ENCODE measurements around the gene NDOR1.

The NDOR1 gene

DNA sequence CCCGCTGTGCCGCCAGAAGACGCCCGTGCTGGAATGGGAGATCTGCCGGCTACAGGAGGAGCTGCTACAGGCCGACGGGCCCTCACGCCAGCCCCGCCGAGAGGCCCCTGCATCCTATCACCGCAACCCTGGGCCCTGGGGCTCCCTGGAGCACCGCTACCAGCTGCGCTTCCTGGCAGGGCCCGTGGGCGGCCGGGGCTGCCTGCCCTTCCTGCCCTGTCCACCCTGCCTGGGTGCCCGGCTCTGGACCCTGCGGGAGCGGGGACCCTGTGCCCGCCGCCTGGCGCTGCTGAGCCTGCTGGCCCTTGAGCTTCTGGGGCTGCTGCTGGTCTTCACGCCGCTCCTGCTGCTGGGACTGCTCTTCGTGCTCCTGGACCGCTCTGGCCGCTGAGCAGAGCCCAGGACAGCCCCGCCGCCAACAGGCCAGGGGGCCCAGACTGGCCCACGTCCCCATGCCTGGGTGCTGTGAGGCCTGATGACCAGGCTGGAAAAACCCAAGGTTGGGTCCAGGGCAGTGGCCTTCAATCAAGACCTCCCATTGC, 12.8 kb downstream of the NDOR1 start:
- H3K23ac ChIP-seq (ENCODE audit: low read length) = no peak overlapping the region
- H3K79me2 ChIP-seq (ENCODE audit: control insufficient read depth, insufficient read depth, low read length) = no peaks in the 10 kb centered on the region
- DNase-seq = no peak
- no peak overlapping the region for H3K18ac ChIP-seq (ENCODE audit: low read length)
- peaks cover 1% of the 10 kb centered on the region for H3K36me3 ChIP-seq (ENCODE audit: control insufficient read depth, insufficient read depth, low read length)
- H3K79me1 ChIP-seq (ENCODE audit: low read length) = no peaks in the 10 kb centered on the region
- H4K8ac ChIP-seq (ENCODE audit: low read depth, low read length) = no peak overlapping the region
- H3K9ac ChIP-seq (ENCODE audit: low read length) = peak overlapping the region; percentile 29
- peaks cover 5% of the 10 kb centered on the region for H3K4me1 ChIP-seq (ENCODE audit: control insufficient read depth, low read depth, low read length)
- H3K4ac ChIP-seq (ENCODE audit: low read depth, low read length) = no peak overlapping the region
- no peak overlapping the region for H2BK120ac ChIP-seq (ENCODE audit: low read depth, low read length)
- WGBS (ENCODE audit: extremely low coverage, insufficient coverage, low lambda C conversion rate) = no CpG with 5 or more reads among the region's 30 CpGs
- no peak overlapping the region for H3K4me2 ChIP-seq (ENCODE audit: low read length)
- H3K27me3 ChIP-seq (ENCODE audit: insufficient read depth, low read length, poor library complexity) = peaks cover 2% of the 10 kb centered on the region
- no peak overlapping the region for H4K5ac ChIP-seq (ENCODE audit: low read length)
- H3K56ac ChIP-seq (ENCODE audit: low read length) = peak overlapping the region; percentile 64
- H3K27ac ChIP-seq (ENCODE audit: low read depth, low read length) = no peak overlapping the region
- no peak overlapping the region for H3K4me3 ChIP-seq (ENCODE audit: low read length)
- H2BK15ac ChIP-seq (replicated peaks; ENCODE audit: low read depth) = no peak overlapping the region
- H2AK5ac ChIP-seq (ENCODE audit: low read length) = no peak overlapping the region
- peak overlapping the region; percentile 50 for H2BK5ac ChIP-seq (ENCODE audit: low read length)

DNA sequence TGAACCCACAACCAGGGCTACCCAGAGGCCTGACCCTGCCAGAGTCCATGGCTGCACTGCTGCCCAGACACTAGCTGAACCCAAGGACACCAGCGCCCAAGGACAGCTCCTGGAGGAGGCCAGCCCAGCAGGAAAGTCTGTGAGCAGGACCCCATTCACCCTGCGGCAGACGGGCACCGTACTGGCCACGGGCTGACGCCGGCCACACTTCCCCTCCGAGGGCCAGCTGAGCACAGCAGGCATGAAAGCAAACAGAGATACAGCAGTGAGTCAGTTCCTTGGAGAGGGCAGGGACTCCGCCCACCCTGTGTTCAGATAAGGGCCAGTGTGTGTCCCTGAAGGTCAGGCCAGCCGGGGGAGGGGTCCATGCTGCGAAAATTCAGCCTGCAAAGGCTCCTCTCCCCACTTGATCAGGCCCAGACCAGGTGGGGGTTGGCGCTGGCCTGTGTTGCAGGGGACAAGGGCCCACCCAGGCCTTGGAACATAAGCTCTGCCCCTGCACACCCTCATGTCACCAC, 13.3 kb downstream of the NDOR1 start:
- Histone ChIP-seq H2BK5ac (ENCODE audit: low read length) (peak overlapping the region; percentile 50), H2AK5ac (ENCODE audit: low read length) (no peak overlapping the region), H3K4me1 (ENCODE audit: control insufficient read depth, low read depth, low read length) (peaks cover 5% of the 10 kb centered on the region), H3K27me3 (ENCODE audit: insufficient read depth, low read length, poor library complexity) (peaks cover 2% of the 10 kb centered on the region), H2BK15ac (replicated peaks; ENCODE audit: low read depth) (no peak overlapping the region), H4K5ac (ENCODE audit: low read length) (no peak overlapping the region), H4K8ac (ENCODE audit: low read depth, low read length) (no peak overlapping the region), H3K23ac (ENCODE audit: low read length) (no peak overlapping the region), H3K4me3 (ENCODE audit: low read length) (no peak overlapping the region), H3K4ac (ENCODE audit: low read depth, low read length) (no peak overlapping the region), H3K27ac (ENCODE audit: low read depth, low read length) (no peak overlapping the region), H3K36me3 (ENCODE audit: control insufficient read depth, insufficient read depth, low read length) (peaks cover 1% of the 10 kb centered on the region), H3K18ac (ENCODE audit: low read length) (no peak overlapping the region), H3K9ac (ENCODE audit: low read length) (peak overlapping the region; percentile 29), H3K79me1 (ENCODE audit: low read length) (no peaks in the 10 kb centered on the region), H3K4me2 (ENCODE audit: low read length) (no peak overlapping the region), H3K56ac (ENCODE audit: low read length) (peak overlapping the region; percentile 67), H3K79me2 (ENCODE audit: control insufficient read depth, insufficient read depth, low read length) (no peaks in the 10 kb centered on the region), H2BK120ac (ENCODE audit: low read depth, low read length) (no peak overlapping the region)
- DNase-seq = peak; percentile 78
- no CpG with 5 or more reads among the region's 12 CpGs for WGBS (ENCODE audit: extremely low coverage, insufficient coverage, low lambda C conversion rate)

DNA sequence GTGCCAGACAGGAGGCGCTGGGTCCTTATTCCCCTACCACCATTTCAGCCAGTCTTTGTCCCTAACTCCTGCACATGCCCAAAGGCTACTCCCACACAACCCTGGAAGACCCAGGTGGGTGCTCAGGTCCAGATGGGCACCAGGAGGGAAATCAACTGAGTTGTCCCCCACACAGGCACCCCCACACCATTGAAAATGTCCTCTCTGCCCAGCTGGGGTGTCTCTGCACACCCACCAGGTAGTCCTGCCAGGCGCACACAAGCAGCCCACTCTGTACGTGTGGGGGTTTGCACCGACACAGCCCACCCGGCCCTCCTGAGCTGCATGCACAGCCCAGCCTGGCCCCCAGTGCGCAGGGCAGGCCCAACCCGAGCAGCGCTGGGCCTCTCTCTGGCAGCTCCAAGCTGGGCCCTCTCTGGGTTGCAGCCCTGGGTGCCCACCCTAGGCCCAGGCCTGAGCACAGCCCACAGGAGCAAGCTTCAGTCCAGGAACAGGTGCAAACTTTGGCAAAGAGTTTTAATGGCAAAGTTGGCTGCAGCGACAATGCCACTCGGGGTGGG, 14.3 kb downstream of the NDOR1 start:
- no peak overlapping the region for H3K27ac ChIP-seq (ENCODE audit: low read depth, low read length)
- no peak overlapping the region for H3K4ac ChIP-seq (ENCODE audit: low read depth, low read length)
- H3K36me3 ChIP-seq (ENCODE audit: control insufficient read depth, insufficient read depth, low read length) = peaks cover 1% of the 10 kb centered on the region
- H3K56ac ChIP-seq (ENCODE audit: low read length) = no peak overlapping the region
- H3K23ac ChIP-seq (ENCODE audit: low read length) = no peak overlapping the region
- peaks cover 5% of the 10 kb centered on the region for H3K4me1 ChIP-seq (ENCODE audit: control insufficient read depth, low read depth, low read length)
- H2BK120ac ChIP-seq (ENCODE audit: low read depth, low read length) = no peak overlapping the region
- no peak overlapping the region for H3K9ac ChIP-seq (ENCODE audit: low read length)
- no peaks in the 10 kb centered on the region for H3K79me2 ChIP-seq (ENCODE audit: control insufficient read depth, insufficient read depth, low read length)
- H4K5ac ChIP-seq (ENCODE audit: low read length) = no peak overlapping the region
- H4K8ac ChIP-seq (ENCODE audit: low read depth, low read length) = no peak overlapping the region
- no peak overlapping the region for H2BK5ac ChIP-seq (ENCODE audit: low read length)
- H3K79me1 ChIP-seq (ENCODE audit: low read length) = no peaks in the 10 kb centered on the region
- no peak overlapping the region for H3K4me2 ChIP-seq (ENCODE audit: low read length)
- H3K18ac ChIP-seq (ENCODE audit: low read length) = no peak overlapping the region
- no peak overlapping the region for H2BK15ac ChIP-seq (replicated peaks; ENCODE audit: low read depth)
- no peak for DNase-seq
- peaks cover 2% of the 10 kb centered on the region for H3K27me3 ChIP-seq (ENCODE audit: insufficient read depth, low read length, poor library complexity)
- no peak overlapping the region for H2AK5ac ChIP-seq (ENCODE audit: low read length)
- H3K4me3 ChIP-seq (ENCODE audit: low read length) = no peak overlapping the region
- no CpG with 5 or more reads among the region's 10 CpGs for WGBS (ENCODE audit: extremely low coverage, insufficient coverage, low lambda C conversion rate)

DNA sequence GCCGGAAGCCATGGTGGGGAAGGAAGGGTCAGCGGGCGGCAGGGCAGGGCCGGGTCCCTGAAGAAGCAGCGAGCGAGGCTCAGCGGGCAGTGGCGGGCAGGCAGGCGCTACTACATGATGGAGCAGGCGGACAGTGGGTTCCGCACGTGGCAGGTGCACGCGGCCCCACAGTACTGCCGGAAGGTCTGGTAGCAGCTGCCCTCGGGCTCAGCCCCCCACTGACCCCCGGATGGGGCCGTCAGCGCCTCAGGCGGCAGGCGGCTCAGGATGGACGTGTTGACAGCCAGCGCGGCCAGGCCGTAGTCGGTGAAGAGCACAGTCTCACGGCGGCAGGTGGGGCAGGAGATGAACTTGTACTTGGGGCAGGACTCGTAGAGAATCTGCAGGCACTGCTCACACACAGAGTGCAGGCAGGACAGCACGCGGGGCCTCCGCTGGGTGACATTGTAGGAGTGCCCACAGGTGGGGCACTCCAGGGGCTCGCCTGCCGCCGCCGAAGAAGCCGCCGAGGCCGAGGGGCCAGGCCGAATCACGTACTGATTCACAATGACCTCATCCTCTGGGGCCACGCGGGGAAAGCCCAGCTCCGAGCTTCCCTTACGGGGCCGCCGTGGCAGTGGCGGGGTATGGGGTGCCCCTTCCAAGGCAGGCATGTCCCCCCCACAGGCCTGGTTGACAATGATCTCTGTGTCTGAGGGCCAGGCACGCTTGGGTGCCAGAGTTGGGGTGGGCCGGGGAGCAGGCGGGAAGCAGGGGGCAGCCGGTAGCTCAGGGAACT, 15.0 kb downstream of the NDOR1 start:
- H3K4me1 ChIP-seq (ENCODE audit: control insufficient read depth, low read depth, low read length) = peaks cover 5% of the 10 kb centered on the region
- H3K23ac ChIP-seq (ENCODE audit: low read length) = no peak overlapping the region
- H4K5ac ChIP-seq (ENCODE audit: low read length) = no peak overlapping the region
- H3K9ac ChIP-seq (ENCODE audit: low read length) = no peak overlapping the region
- WGBS (ENCODE audit: extremely low coverage, insufficient coverage, low lambda C conversion rate) = no CpG with 5 or more reads among the region's 52 CpGs
- H2AK5ac ChIP-seq (ENCODE audit: low read length) = no peak overlapping the region
- no peak overlapping the region for H3K27ac ChIP-seq (ENCODE audit: low read depth, low read length)
- no peak overlapping the region for H3K56ac ChIP-seq (ENCODE audit: low read length)
- H4K8ac ChIP-seq (ENCODE audit: low read depth, low read length) = no peak overlapping the region
- H3K4me2 ChIP-seq (ENCODE audit: low read length) = no peak overlapping the region
- no peaks in the 10 kb centered on the region for H3K79me2 ChIP-seq (ENCODE audit: control insufficient read depth, insufficient read depth, low read length)
- no peak overlapping the region for H3K4ac ChIP-seq (ENCODE audit: low read depth, low read length)
- H3K27me3 ChIP-seq (ENCODE audit: insufficient read depth, low read length, poor library complexity) = peaks cover 2% of the 10 kb centered on the region
- no peak overlapping the region for H3K4me3 ChIP-seq (ENCODE audit: low read length)
- H2BK120ac ChIP-seq (ENCODE audit: low read depth, low read length) = no peak overlapping the region
- no peaks in the 10 kb centered on the region for H3K36me3 ChIP-seq (ENCODE audit: control insufficient read depth, insufficient read depth, low read length)
- DNase-seq = no peak
- H2BK15ac ChIP-seq (replicated peaks; ENCODE audit: low read depth) = no peak overlapping the region
- no peak overlapping the region for H2BK5ac ChIP-seq (ENCODE audit: low read length)
- no peak overlapping the region for H3K18ac ChIP-seq (ENCODE audit: low read length)
- H3K79me1 ChIP-seq (ENCODE audit: low read length) = no peaks in the 10 kb centered on the region

DNA sequence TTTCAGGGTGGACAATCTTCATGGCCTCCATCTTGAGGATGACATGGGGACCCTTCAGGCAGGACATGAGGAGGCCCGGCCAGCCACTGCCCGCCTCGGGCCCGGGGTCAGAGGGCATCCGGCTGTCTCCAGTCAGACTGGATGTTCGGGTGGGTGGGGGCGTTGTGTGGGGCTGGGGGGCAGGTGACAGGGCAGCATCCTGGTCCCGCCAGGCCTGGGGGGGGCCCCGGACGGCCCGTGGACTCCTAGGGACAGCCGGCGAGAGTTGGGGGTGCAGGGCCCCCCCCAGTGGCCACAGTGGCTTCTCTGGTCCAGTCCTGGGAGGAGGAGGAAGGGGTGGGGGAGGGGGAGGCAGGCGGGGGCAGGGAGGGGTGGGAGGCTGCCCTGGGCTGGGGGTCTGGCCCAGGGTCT, 15.6 kb downstream of the NDOR1 start:
- no peak overlapping the region for H4K8ac ChIP-seq (ENCODE audit: low read depth, low read length)
- no peak overlapping the region for H2AK5ac ChIP-seq (ENCODE audit: low read length)
- no peak for DNase-seq
- peak overlapping the region; percentile 84 for H3K56ac ChIP-seq (ENCODE audit: low read length)
- WGBS (ENCODE audit: extremely low coverage, insufficient coverage, low lambda C conversion rate) = no CpG with 5 or more reads among the region's 14 CpGs
- no peak overlapping the region for H3K9ac ChIP-seq (ENCODE audit: low read length)
- no peak overlapping the region for H3K23ac ChIP-seq (ENCODE audit: low read length)
- no peak overlapping the region for H2BK120ac ChIP-seq (ENCODE audit: low read depth, low read length)
- H3K4ac ChIP-seq (ENCODE audit: low read depth, low read length) = no peak overlapping the region
- H3K79me1 ChIP-seq (ENCODE audit: low read length) = no peaks in the 10 kb centered on the region
- no peak overlapping the region for H3K4me3 ChIP-seq (ENCODE audit: low read length)
- H4K5ac ChIP-seq (ENCODE audit: low read length) = no peak overlapping the region
- no peak overlapping the region for H3K18ac ChIP-seq (ENCODE audit: low read length)
- peaks cover 5% of the 10 kb centered on the region for H3K4me1 ChIP-seq (ENCODE audit: control insufficient read depth, low read depth, low read length)
- H2BK5ac ChIP-seq (ENCODE audit: low read length) = no peak overlapping the region
- H3K27ac ChIP-seq (ENCODE audit: low read depth, low read length) = no peak overlapping the region
- no peaks in the 10 kb centered on the region for H3K36me3 ChIP-seq (ENCODE audit: control insufficient read depth, insufficient read depth, low read length)
- no peak overlapping the region for H2BK15ac ChIP-seq (replicated peaks; ENCODE audit: low read depth)
- no peaks in the 10 kb centered on the region for H3K79me2 ChIP-seq (ENCODE audit: control insufficient read depth, insufficient read depth, low read length)
- no peak overlapping the region for H3K4me2 ChIP-seq (ENCODE audit: low read length)
- peaks cover 2% of the 10 kb centered on the region for H3K27me3 ChIP-seq (ENCODE audit: insufficient read depth, low read length, poor library complexity)

Data from mesendoderm (in vitro differentiated cells).